Choroid plexus epithelial cell (primary cell): ENCODE data around the gene CYTH1.

Source experiments
- DNase-seq: peaks from one replicate; pipeline ENCODE4 v3.0.0-alpha.2; 2010; ENCODE audit warnings: low read depth
- H3K4me3 ChIP-seq: 2 replicates; pipeline ENCODE4 v1.5.1; 2011; ENCODE audit warnings: low read depth, mild to moderate bottlenecking, control low read depth, low read length, moderate library complexity
- TF ChIP-seq, protein P1 (sequence below): conservative IDR thresholded peaks from 2 replicates; pipeline ENCODE4 v1.5.1; 2011; ENCODE audit warnings: low read depth, mild to moderate bottlenecking, control low read depth, inconsistent platforms, low read length, moderate library complexity

CYTH1 gene

DNA sequence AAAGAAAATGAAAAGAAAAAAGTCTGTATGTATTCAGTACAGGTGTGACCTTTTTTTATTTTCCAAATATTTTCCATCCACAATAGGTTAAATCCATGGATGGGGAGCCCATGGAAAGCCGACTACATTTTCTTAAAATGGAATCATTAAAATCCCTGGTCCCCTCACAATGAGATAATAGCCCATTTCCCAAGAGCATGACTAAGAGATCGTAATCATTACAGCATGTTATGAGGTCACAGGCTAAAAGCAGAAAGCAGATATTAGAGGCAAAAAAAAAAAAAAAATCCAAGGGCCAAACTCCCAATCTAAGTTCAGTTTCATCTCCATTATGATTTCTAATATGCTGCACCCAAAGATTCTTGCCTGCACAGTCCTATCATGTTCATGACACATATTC, 44.7 kb downstream of the CYTH1 start:
- peak; percentile 53 for DNase-seq
- H3K4me3 ChIP-seq = no peak overlapping the region
- TF ChIP-seq, protein P1, sequence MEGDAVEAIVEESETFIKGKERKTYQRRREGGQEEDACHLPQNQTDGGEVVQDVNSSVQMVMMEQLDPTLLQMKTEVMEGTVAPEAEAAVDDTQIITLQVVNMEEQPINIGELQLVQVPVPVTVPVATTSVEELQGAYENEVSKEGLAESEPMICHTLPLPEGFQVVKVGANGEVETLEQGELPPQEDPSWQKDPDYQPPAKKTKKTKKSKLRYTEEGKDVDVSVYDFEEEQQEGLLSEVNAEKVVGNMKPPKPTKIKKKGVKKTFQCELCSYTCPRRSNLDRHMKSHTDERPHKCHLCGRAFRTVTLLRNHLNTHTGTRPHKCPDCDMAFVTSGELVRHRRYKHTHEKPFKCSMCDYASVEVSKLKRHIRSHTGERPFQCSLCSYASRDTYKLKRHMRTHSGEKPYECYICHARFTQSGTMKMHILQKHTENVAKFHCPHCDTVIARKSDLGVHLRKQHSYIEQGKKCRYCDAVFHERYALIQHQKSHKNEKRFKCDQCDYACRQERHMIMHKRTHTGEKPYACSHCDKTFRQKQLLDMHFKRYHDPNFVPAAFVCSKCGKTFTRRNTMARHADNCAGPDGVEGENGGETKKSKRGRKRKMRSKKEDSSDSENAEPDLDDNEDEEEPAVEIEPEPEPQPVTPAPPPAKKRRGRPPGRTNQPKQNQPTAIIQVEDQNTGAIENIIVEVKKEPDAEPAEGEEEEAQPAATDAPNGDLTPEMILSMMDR = no peak

DNA sequence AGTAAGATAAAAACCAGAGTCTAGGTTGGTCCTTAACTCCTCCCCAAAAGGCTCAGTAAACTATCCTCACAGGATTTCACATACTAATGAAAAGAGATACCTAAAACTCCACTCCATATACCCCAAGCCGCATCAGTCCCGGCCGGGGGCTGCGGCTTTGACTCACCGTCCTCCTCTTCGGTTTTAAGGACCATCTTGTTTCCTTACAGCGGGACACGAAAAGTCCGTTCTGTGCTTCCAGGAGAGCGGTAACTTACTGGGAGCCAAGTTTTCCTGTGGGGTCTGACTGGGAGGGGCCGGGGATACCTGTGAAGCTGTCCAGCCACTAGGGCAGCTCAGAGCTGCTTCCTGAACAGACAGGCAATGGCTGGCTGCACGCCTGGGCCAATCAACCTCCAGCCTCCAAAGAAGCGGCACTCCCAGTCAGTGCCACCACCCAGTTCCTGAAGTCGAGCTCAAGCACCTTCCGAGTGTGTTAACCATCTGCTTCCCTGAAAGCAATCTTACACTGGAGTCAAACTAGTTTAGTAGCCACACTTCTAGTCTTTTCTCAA, 45.5 kb downstream of the CYTH1 start:
- no peak for DNase-seq
- no peak overlapping the region for H3K4me3 ChIP-seq
- TF ChIP-seq, protein P1 = no peak

DNA sequence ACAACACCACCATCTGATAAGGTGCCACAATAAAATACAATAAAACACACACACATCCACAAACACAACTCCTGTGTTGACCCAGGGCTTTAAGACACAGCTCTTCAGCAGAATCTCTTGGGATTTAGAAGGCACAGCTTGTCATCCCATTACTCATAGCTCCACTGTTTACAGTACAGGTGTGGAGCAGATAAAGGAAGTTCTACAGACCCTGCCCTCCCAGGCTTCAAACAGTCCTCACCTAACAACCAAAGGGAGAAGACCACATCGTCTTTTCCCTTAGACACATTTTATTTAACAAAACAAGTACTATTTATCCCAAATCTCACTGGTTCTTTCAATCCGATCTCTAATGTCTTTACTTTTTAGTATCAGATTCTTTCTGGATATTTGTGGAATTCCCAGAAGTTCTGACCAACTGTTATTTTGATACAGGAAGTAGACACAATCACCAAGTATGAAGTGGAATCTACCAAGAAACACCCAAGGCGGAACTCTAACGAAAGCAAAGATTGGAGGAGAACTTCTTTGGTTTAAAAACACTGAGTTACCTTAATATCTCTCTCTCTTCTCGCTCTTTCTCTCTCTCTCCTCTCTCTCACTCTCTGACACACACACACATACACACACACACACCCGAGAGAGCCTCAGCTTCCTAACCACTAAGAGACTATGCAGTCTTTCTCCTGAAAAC, 46.1 kb downstream of the CYTH1 start:
- DNase-seq = no peak
- H3K4me3 ChIP-seq = no peak overlapping the region
- TF ChIP-seq, protein P1 = no peak

DNA sequence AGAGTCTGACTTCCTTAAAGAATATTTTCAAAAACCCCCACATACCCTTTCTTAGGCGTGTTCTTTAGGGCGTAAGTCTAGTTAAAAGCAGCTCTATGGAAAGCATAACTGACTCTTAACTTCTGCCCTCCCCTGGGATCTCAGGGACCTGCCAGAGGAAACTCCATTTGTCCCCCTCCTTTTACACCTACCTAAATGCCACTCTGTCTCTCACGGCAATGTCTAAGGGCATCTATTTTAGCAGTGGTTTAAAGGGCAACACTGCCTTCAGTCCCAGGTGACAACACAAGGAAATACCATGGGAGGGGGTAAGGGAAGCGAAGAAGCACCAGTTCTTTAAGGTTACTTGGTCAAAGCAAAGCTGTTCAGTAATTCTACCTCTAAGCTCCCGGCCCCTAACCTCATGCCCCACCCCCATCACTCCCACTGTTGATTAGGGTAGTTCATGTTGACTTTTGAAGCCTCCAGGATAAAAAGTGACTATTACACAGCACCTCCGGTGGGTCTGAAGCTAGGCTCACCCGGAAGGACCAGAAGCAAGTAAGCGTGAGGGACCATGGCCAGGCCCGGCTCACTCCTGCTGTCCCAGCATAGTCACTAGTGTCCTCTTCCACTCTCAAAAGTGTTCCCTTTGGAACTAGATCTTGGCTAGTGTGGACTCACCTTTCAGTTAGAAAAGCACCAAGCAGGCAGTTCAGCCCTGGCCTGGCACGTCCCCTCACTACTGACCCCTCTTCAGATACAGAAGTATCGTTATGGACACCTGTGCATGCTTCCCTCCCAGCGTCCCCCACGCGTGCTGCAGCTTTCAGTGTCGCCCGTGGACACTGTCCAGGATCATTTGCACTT, 47.1 kb downstream of the CYTH1 start:
- H3K4me3 ChIP-seq = no peak overlapping the region
- no peak for DNase-seq
- TF ChIP-seq, protein P1 = no peak

DNA sequence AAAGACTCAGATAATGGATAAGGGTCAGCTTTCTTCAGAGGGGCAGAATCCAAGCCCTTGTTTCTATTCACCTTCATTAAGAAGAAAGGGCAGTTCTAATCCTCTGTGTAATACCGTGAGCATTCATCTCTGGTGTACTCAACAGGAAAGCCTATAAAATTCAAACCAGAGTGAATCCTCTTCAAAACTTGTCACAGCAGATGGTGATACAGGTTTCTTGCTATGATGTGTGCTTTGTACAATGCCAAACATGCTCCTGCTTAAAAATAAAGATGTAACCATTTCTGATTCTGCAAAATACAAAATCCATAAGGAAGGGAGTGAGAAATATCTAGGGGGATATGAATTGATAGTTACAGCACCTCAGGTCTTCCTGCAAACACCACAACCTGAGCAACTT, 49.7 kb downstream of the CYTH1 start:
- TF ChIP-seq, protein P1 = no peak
- no peak overlapping the region for H3K4me3 ChIP-seq
- no peak for DNase-seq

DNA sequence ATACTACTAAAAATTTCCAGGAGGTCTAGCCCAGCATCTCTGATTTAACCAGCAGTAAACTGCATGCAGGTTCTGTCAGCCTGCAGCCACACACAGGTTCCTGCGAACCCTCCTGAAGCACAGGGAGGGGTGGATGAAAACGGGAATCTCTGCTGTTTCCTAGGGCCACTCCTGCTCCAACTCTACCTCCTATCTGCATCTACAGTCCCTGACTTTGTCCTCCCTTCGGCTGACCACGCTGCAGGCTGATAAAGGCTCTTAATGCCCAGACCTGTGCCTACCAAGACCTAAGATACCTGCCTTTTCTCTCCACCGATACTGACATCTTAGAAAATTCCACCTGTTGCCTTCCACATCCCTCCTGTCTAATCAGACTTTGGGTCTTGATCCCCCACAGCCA, 50.2 kb downstream of the CYTH1 start:
- TF ChIP-seq, protein P1 = no peak
- DNase-seq = no peak
- no peak overlapping the region for H3K4me3 ChIP-seq
